ENCODE measurements around the gene GSTP1.

- TF ChIP-seq POLR2AphosphoS5 (IDR thresholded peaks at IDR 0.05; ENCODE audit: low read depth, low read length): no peak
- TF ChIP-seq CTCF (IDR thresholded peaks at IDR 0.05): no peak
These were observed 48.1 kb upstream of the GSTP1 start for GRCh38 chr11:67535561-67535960.
